ENCODE results near the gene WDFY2. TPM values are rescaled to one million over a fixed set of nuclear protein-coding genes. Genes with fewer than 3 reads are reported as not detected.
"Not testable (repeated sequence)": the region's sequence is repeated elsewhere in the genome, so short reads cannot be mapped to it uniquely, and the experiment has no call there.

The WDFY2 gene
- total RNA-seq, 4 donors from 2014 or later, result 12.9 to 23.2 (median 17.1) TPM

GRCh38 chr13:51541809-51542258 lies 42.4 kb upstream of the WDFY2 start:
- no peak for DNase-seq (ENCODE audit: low spot score in 2 of 2)
- no peaks in the 10 kb centered on the region for H3K9me3 ChIP-seq
- no peaks in the 10 kb centered on the region for H3K27me3 ChIP-seq
- TF ChIP-seq, protein P1, sequence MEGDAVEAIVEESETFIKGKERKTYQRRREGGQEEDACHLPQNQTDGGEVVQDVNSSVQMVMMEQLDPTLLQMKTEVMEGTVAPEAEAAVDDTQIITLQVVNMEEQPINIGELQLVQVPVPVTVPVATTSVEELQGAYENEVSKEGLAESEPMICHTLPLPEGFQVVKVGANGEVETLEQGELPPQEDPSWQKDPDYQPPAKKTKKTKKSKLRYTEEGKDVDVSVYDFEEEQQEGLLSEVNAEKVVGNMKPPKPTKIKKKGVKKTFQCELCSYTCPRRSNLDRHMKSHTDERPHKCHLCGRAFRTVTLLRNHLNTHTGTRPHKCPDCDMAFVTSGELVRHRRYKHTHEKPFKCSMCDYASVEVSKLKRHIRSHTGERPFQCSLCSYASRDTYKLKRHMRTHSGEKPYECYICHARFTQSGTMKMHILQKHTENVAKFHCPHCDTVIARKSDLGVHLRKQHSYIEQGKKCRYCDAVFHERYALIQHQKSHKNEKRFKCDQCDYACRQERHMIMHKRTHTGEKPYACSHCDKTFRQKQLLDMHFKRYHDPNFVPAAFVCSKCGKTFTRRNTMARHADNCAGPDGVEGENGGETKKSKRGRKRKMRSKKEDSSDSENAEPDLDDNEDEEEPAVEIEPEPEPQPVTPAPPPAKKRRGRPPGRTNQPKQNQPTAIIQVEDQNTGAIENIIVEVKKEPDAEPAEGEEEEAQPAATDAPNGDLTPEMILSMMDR (IDR thresholded peaks at IDR 0.05), result no peak
- H3K36me3 ChIP-seq, result no peaks in the 10 kb centered on the region
- H3K4me1 ChIP-seq, result peaks cover 0 to 19% (median 0%) of the 10 kb centered on the region in 4 donors
- H3K27ac ChIP-seq, result no peak overlapping the region
- 80 to 82% methylated on average over 6 of the region's 6 CpGs for WGBS, 2 donors
- H3K4me3 ChIP-seq, result no peak overlapping the region

- WGBS, 2 donors, result 52 to 57% methylated on average over 9 of the region's 9 CpGs
- no peak overlapping the region for H3K4me3 ChIP-seq
- H3K36me3 ChIP-seq, result no peaks in the 10 kb centered on the region
- no peaks in the 10 kb centered on the region for H3K27me3 ChIP-seq
- no peaks in the 10 kb centered on the region for H3K9me3 ChIP-seq
- TF ChIP-seq, protein P1 (IDR thresholded peaks at IDR 0.05), result no peak
- no peak for TF ChIP-seq POLR2A (IDR thresholded peaks at IDR 0.05)
- TF ChIP-seq EP300 (IDR thresholded peaks at IDR 0.05), result no peak
- H3K4me1 ChIP-seq, result peaks cover 0 to 19% (median 0%) of the 10 kb centered on the region in 4 donors
- H3K27ac ChIP-seq, result peak overlapping the region in 1 of 4 donors; percentile 18
- DNase-seq (ENCODE audit: low spot score in 2 of 2), result no peak
These were observed 41.7 kb upstream of the WDFY2 start for GRCh38 chr13:51542346-51543242.

GRCh38 chr13:51545446-51545845 lies 38.8 kb upstream of the WDFY2 start:
- 88 to 93% methylated on average over 3 of the region's 3 CpGs for WGBS, 2 donors
- DNase-seq (ENCODE audit: low spot score in 2 of 2); H3K36me3 ChIP-seq: not testable (repeated sequence)

DNA sequence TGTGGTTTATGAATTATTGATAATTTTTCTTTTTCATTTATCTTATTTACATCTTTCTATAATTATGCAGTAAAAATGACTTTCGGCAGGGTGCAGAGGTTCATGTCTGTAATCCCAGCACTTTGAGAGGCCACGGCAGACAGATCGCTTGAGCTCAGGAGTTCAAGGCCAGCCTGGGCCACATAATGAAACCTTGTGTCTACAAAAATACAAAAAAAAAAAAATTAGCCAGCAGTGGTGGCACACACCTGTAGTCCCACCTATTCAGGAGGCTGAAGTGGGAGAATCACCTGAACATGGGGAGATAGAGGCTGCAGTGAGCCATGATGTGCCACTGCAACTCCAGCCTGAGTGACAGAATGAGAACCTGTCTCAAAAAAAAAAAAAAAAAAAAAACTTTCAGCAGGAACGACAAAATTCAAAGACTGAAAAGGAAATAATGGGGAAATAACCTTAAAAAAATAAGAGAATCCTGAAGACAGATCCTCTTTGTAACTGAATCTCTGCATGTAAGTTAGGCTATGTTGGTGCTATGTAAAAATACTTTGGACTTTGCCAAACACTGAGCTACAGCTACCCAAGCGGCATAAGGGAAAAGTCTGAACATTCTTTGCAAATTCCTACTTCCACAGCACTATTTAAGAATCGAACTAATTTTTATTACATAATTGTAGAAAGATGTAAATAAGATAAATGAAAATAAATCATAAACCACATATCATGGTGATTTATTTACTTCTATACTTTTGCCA lies 36.7 kb upstream of the WDFY2 start:
- Histone ChIP-seq H3K36me3 (no peaks in the 10 kb centered on the region), H3K27ac (no peak overlapping the region), H3K27me3 (no peaks in the 10 kb centered on the region), H3K9me3 (no peaks in the 10 kb centered on the region), H3K4me3 (no peak overlapping the region), H3K4me1 (peaks cover 0 to 11% (median 0%) of the 10 kb centered on the region in 4 donors)
- TF ChIP-seq, protein P1 (IDR thresholded peaks at IDR 0.05), result no peak
- no peak for TF ChIP-seq EP300 (IDR thresholded peaks at IDR 0.05)
- TF ChIP-seq POLR2A (IDR thresholded peaks at IDR 0.05), result no peak
- DNase-seq (ENCODE audit: low spot score in 2 of 2), result no peak
- WGBS, 2 donors, result 90 to 91% methylated on average over 6 of the region's 6 CpGs

More at GRCh38 chr13:51545446-51545845, 38.8 kb upstream of the WDFY2 start:
- peaks cover 0 to 14% (median 0%) of the 10 kb centered on the region in 4 donors for H3K4me1 ChIP-seq
- H3K9me3 ChIP-seq, H3K4me3 ChIP-seq, H3K27me3 ChIP-seq, H3K27ac ChIP-seq: not testable (repeated sequence)

- peaks cover 0 to 6% (median 0%) of the 10 kb centered on the region in 4 donors for H3K4me1 ChIP-seq
- TF ChIP-seq EP300 (IDR thresholded peaks at IDR 0.05) (no peak), POLR2A (IDR thresholded peaks at IDR 0.05) (no peak)
- TF ChIP-seq, protein P1 (IDR thresholded peaks at IDR 0.05), result no peak
- no peaks in the 10 kb centered on the region for H3K27me3 ChIP-seq
- no peak for DNase-seq (ENCODE audit: low spot score in 2 of 2)
- H3K27ac ChIP-seq, result no peak overlapping the region
- H3K9me3 ChIP-seq, result no peaks in the 10 kb centered on the region
- no peak overlapping the region for H3K4me3 ChIP-seq
- no peaks in the 10 kb centered on the region for H3K36me3 ChIP-seq
- WGBS, 2 donors, result 59 to 67% methylated on average over 3 of the region's 3 CpGs
These were observed 35.2 kb upstream of the WDFY2 start for GRCh38 chr13:51549050-51549449.

Data from tibial nerve (tissue), 4 donors.